Lower lobe of right lung (tissue), 2 donors: Measurements from ENCODE around the gene ABHD16A. TPM values are rescaled to one million over a fixed set of nuclear protein-coding genes. Genes with fewer than 3 reads are reported as not detected.

Experiments used
- ATAC-seq, 2 donors: fragments of 200-7000 bp; cut with Tn5 transposase; one replicate each; pipeline ENCODE4 v1.9.1; 2020 to 2022; ENCODE audit warnings: mild to moderate bottlenecking in 2 of 2, moderate library complexity in 2 of 2
- DNase-seq: peaks from one replicate; pipeline ENCODE4 v3.0.0-alpha.2; 2020
- H3K27ac ChIP-seq: fragments of 200-600 bp; one replicate; pipeline ENCODE4 v1.8.0; 2022
- H3K27me3 ChIP-seq: fragments of 200-600 bp; one replicate; pipeline ENCODE4 v1.8.0; 2022; ENCODE audit warnings: low read depth
- H3K36me3 ChIP-seq: fragments of 200-600 bp; one replicate; pipeline ENCODE4 v1.8.0; 2022; ENCODE audit warnings: mild to moderate bottlenecking
- H3K4me1 ChIP-seq: fragments of 200-600 bp; one replicate; pipeline ENCODE4 v1.8.0; 2022
- H3K4me3 ChIP-seq: fragments of 200-600 bp; one replicate; pipeline ENCODE4 v1.8.0; 2022; ENCODE audit warnings: mild to moderate bottlenecking
- H3K9me3 ChIP-seq: fragments of 200-600 bp; one replicate; pipeline ENCODE4 v1.8.0; 2022
- intact Hi-C: fragments of 100-400 bp; cut with DNase I; formaldehyde crosslinking; loops from one replicate; pipeline ENCODE4 v1.11.0; 2022
- total RNA-seq: library from RNA; stranded (reverse); fragmentation: NEBNext Ultra II Directional; extraction: Animal tissue kit (Norgen Biotek cat#: 25700); gene quantifications from one replicate; pipeline ENCODE4 v1.2.1, GENCODE V29; 2021
- TF ChIP-seq, protein P1 (sequence below): fragments of 200-600 bp; IDR thresholded peaks from one replicate; pipeline ENCODE4 v1.8.0; 2022; ENCODE audit warnings: antibody characterized with exemption, mild to moderate bottlenecking
- donor health status: DM: no; HTN: yes; CAD: no; lungs with severe emphysema.

Gene ABHD16A
- total RNA-seq, 1 donor from 2014 or later: 56.4 TPM

DNA sequence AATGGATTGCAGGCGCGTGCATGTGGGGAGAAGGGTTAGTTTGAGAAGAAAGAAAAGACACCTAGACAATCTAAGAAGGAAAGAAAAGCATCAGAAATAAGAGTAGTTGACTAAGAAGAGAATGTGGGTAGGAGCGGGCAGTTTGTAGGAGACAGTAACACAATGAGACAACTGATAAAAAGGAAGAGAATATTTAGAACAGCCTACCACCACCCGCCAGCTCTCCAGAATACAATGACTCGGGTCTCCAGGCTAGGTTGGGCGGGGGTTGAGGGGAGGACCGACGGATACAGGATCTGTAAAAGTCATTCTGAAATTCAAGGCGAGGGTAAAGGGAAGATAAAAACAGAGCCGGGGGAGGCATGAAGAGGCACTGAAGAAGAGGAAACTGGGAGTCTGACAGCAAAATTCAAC, 712 bp downstream of the ABHD16A start:
- ATAC-seq (peak in 1 of 2 donors; percentile 8), DNase-seq (no peak)
- Histone ChIP-seq H3K4me3 (peak overlapping the region; percentile 81), H3K27me3 (no peaks in the 10 kb centered on the region), H3K27ac (peak overlapping the region; percentile 98), H3K4me1 (peaks cover 30% of the 10 kb centered on the region), H3K9me3 (no peaks in the 10 kb centered on the region), H3K36me3 (peaks cover 36% of the 10 kb centered on the region)
- TF ChIP-seq, protein P1, sequence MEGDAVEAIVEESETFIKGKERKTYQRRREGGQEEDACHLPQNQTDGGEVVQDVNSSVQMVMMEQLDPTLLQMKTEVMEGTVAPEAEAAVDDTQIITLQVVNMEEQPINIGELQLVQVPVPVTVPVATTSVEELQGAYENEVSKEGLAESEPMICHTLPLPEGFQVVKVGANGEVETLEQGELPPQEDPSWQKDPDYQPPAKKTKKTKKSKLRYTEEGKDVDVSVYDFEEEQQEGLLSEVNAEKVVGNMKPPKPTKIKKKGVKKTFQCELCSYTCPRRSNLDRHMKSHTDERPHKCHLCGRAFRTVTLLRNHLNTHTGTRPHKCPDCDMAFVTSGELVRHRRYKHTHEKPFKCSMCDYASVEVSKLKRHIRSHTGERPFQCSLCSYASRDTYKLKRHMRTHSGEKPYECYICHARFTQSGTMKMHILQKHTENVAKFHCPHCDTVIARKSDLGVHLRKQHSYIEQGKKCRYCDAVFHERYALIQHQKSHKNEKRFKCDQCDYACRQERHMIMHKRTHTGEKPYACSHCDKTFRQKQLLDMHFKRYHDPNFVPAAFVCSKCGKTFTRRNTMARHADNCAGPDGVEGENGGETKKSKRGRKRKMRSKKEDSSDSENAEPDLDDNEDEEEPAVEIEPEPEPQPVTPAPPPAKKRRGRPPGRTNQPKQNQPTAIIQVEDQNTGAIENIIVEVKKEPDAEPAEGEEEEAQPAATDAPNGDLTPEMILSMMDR: no peak
- intact Hi-C loops: no loop called here

DNA sequence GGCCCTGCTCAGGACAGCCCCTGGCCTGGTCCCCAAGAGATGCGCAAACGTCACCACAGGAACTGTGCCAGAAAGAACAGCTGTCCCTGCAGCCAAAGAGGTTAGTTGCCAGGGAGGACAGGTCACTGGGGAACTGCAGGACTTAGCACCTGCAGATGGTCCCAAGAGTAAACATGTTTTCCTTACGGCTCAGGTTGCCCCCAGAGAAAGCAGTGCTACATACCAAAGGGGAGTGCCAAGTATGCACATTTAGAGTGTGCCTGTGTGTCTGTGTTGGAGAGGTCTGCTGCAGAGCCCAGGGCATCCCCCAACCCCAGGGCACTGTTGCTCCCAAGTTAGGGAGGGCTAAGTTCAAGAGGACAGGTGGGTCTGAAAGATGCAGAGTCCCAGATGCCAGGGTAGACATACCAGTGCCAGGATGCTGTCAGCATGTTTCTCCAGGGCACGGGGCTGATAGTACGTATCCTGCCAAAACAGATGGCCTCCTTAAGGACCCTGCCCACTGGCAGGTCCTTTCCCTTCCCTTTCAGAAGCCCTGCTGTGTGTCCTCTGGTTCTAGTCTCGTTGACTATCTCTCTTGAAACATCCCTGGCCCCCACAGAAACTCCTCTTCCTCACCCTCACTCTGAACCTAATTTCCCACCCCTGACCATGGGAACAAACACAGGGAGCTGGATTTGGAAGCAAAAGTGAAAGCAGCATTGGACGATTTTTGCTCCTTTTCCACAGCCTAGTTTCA, 1.3 kb downstream of the ABHD16A start:
- Histone ChIP-seq H3K27ac (peak overlapping the region; percentile 98), H3K9me3 (no peaks in the 10 kb centered on the region), H3K4me1 (peaks cover 30% of the 10 kb centered on the region), H3K4me3 (peak overlapping the region; percentile 81), H3K27me3 (no peaks in the 10 kb centered on the region), H3K36me3 (peaks cover 39% of the 10 kb centered on the region)
- TF ChIP-seq, protein P1: no peak
- intact Hi-C loops: no loop called here
- ATAC-seq (peak in 1 of 2 donors; percentile 5), DNase-seq (no peak)

GRCh38 chr6:31700740-31701401, 2.3 kb downstream of the ABHD16A start:
- no peak overlapping the region for H3K4me3 ChIP-seq

DNA sequence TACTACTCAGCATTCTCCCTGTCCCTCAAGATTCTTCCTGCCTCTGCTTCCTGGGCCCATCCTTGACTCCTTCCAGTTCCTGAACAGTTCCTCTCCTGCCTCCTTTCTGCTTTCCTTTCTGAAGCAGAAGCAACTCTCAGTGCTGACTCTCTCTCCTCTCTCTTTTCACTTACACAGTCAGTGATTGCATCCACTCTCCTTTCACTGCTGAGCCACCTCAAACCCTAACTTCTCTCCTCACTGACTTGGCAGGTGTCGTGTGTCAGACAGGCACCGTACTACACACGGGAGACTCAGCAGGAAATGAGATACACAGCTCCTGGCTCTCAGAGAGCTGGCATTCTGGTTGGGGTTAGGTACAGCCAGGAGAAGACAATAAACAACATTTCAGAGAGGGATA, 5.6 kb downstream of the ABHD16A start:
- H3K36me3 ChIP-seq: peaks cover 82% of the 10 kb centered on the region
- H3K27ac ChIP-seq: no peak overlapping the region
- TF ChIP-seq, protein P1: no peak
- DNase-seq (no peak), ATAC-seq (no peak)
- intact Hi-C loops: no loop called here
- no peaks in the 10 kb centered on the region for H3K9me3 ChIP-seq
- peaks cover 23% of the 10 kb centered on the region for H3K4me1 ChIP-seq
- H3K27me3 ChIP-seq: no peaks in the 10 kb centered on the region
- H3K4me3 ChIP-seq: no peak overlapping the region

More at GRCh38 chr6:31700740-31701401, 2.3 kb downstream of the ABHD16A start:
- peaks cover 30% of the 10 kb centered on the region for H3K4me1 ChIP-seq
- ATAC-seq: no peak
- intact Hi-C loops: no loop called here
- peak overlapping the region; percentile 98 for H3K27ac ChIP-seq
- H3K27me3 ChIP-seq: no peaks in the 10 kb centered on the region
- H3K9me3 ChIP-seq: no peaks in the 10 kb centered on the region
- peaks cover 49% of the 10 kb centered on the region for H3K36me3 ChIP-seq
- TF ChIP-seq, protein P1: no peak
- DNase-seq: no peak

GRCh38 chr6:31693535-31693934, 9.6 kb downstream of the ABHD16A start:
- Histone ChIP-seq H3K4me3 (no peak overlapping the region), H3K27ac (no peak overlapping the region), H3K27me3 (no peaks in the 10 kb centered on the region), H3K9me3 (no peaks in the 10 kb centered on the region), H3K4me1 (peaks cover 4% of the 10 kb centered on the region), H3K36me3 (peaks cover 97% of the 10 kb centered on the region)
- ATAC-seq (no peak), DNase-seq (no peak)
- TF ChIP-seq, protein P1: no peak
- intact Hi-C loops: no loop called here
